Lung (tissue), 12 donors: ENCODE measurements around the gene BDH1. TPM values are rescaled to one million over a fixed set of nuclear protein-coding genes. Genes with fewer than 3 reads are reported as not detected.

ENCODE experiments used
- ATAC-seq: fragments of 200-7000 bp; cut with Tn5 transposase; one replicate; pipeline ENCODE4 v1.9.1; 2020; ENCODE audit warnings: moderate number of reproducible peaks; ENCODE audit not compliant: insufficient read depth, low FRiP score
- DNase-seq, 3 donors: peaks; one replicate each; pipeline ENCODE4 v3.0.0-alpha.2; 2013 to 2017
- H3K27ac ChIP-seq, 2 donors: one replicate each; pipeline ENCODE4 v1.5.1; 2013; ENCODE audit warnings: mild to moderate bottlenecking in 2 of 2, moderate library complexity in 2 of 2, control low read depth in 1 of 2, inconsistent platforms in 1 of 2, low read depth in 1 of 2, low read length in 1 of 2
- H3K27me3 ChIP-seq, 3 donors: one replicate each; pipeline ENCODE4 v1.5.1; 2013; ENCODE audit warnings: low read length in 2 of 3; ENCODE audit not compliant: control insufficient read depth in 3 of 3, insufficient read depth in 3 of 3
- H3K36me3 ChIP-seq, 4 donors: one replicate each; pipeline ENCODE4 v1.5.1; 2013; ENCODE audit warnings: low read length in 4 of 4, mild to moderate bottlenecking in 1 of 4, moderate library complexity in 1 of 4; ENCODE audit not compliant: control insufficient read depth in 4 of 4, insufficient read depth in 4 of 4
- H3K4me1 ChIP-seq, 5 donors: one replicate each; pipeline ENCODE4 v1.5.1; 2013; ENCODE audit warnings: low read length in 5 of 5, mild to moderate bottlenecking in 2 of 5, moderate library complexity in 1 of 5; ENCODE audit not compliant: control insufficient read depth in 5 of 5, insufficient read depth in 5 of 5
- H3K4me3 ChIP-seq: one replicate; pipeline ENCODE4 v1.5.1; 2013; ENCODE audit warnings: mild to moderate bottlenecking, control low read depth, moderate library complexity
- H3K9ac ChIP-seq, 2 donors: one replicate each; pipeline ENCODE4 v1.5.1; 2013; ENCODE audit warnings: low read length in 2 of 2, control low read depth in 1 of 2; ENCODE audit not compliant: insufficient read depth in 1 of 2
- H3K9me3 ChIP-seq, 4 donors: one replicate each; pipeline ENCODE4 v1.5.1; 2013; ENCODE audit warnings: low read length in 3 of 4, mild to moderate bottlenecking in 1 of 4, moderate library complexity in 1 of 4; ENCODE audit not compliant: control insufficient read depth in 4 of 4, insufficient read depth in 3 of 4
- WGBS, 2 donors: extraction: QIAGEN DNeasy Blood & Tissue Kit; methylation state at CpG; one replicate each; pipeline ENCODE4 v1.1.7; 2013; 5-methylcytosine and 5-hydroxymethylcytosine counted together
- polyA plus RNA-seq, 2 donors: library from polyadenylated mRNA; stranded (reverse); fragments of 200-250 nt; gene quantifications; one replicate each; pipeline ENCODE4 v1.2.1, GENCODE V29; 2013
- total RNA-seq, 2 donors: library from RNA; depleted of rRNA in 1 of 2; stranded (reverse); fragments of >200 nt in 1 of 2; gene quantifications; one replicate each; pipeline ENCODE4 v1.2.1, GENCODE V29; 2014 to 2021
- TF ChIP-seq, protein P1 (sequence below): IDR thresholded peaks from 2 replicates; pipeline ENCODE4 v1.5.1; 2012; ENCODE audit warnings: mild to moderate bottlenecking; ENCODE audit errors: control extremely low read depth, extremely low read depth
- donor health status: control.
- donor health status: control.
- donor health status: Bipolar disorder and iron deficiency.
- donor health status: healthy.
- donor health status: DM: yes; HTN: yes; CAD: no.

BDH1 gene
- total and polyA plus RNA-seq, 4 donors: 14.3 to 32.8 (median 17.0) TPM

DNA sequence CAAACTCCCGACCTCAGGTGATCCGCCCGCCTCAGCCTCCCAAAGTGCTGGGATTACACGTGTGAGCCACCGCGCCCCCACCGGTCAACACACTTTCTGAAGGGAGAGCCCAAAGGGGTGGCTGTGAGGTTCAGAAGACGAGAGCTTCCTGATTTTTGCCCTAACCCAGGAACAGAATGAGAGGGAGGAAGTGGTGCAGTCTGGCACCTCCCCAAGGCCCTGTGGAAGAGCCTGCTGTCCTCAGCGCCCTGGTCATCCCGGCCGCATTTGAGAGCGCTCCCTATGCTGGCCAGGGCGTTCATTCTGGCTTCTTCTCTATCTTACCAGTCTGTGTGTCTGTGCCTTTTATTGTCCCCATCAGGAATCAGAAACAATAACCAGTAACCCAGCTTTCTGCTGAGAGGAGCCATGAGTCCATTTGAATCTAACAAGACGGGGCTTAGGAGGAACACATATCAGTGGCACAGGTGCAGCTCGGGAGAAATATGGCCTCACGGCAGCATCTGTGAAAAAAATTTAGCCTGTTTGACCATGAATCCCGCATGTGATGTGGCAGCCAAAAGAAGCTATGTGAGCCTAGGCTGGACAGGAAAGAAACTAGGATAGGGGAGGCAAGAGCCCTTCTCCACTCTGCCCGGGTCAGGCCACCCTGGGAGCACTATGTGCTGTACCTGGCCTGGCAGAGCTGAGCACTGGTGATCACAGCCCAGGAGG, 12.9 kb downstream of the BDH1 start:
- no peak overlapping the region for H3K4me3 ChIP-seq
- H3K27me3 ChIP-seq: no peaks in the 10 kb centered on the region
- no peak overlapping the region for H3K9ac ChIP-seq
- WGBS, 2 donors: 58 to 81% methylated on average over 18 of the region's 18 CpGs
- no peak overlapping the region for H3K27ac ChIP-seq
- ATAC-seq (no peak), DNase-seq (no peak)
- no peaks in the 10 kb centered on the region for H3K9me3 ChIP-seq
- peaks cover 0 to 17% (median 4%) of the 10 kb centered on the region in 5 donors for H3K4me1 ChIP-seq
- TF ChIP-seq, protein P1, sequence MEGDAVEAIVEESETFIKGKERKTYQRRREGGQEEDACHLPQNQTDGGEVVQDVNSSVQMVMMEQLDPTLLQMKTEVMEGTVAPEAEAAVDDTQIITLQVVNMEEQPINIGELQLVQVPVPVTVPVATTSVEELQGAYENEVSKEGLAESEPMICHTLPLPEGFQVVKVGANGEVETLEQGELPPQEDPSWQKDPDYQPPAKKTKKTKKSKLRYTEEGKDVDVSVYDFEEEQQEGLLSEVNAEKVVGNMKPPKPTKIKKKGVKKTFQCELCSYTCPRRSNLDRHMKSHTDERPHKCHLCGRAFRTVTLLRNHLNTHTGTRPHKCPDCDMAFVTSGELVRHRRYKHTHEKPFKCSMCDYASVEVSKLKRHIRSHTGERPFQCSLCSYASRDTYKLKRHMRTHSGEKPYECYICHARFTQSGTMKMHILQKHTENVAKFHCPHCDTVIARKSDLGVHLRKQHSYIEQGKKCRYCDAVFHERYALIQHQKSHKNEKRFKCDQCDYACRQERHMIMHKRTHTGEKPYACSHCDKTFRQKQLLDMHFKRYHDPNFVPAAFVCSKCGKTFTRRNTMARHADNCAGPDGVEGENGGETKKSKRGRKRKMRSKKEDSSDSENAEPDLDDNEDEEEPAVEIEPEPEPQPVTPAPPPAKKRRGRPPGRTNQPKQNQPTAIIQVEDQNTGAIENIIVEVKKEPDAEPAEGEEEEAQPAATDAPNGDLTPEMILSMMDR: no peak
- H3K36me3 ChIP-seq: no peaks in the 10 kb centered on the region

DNA sequence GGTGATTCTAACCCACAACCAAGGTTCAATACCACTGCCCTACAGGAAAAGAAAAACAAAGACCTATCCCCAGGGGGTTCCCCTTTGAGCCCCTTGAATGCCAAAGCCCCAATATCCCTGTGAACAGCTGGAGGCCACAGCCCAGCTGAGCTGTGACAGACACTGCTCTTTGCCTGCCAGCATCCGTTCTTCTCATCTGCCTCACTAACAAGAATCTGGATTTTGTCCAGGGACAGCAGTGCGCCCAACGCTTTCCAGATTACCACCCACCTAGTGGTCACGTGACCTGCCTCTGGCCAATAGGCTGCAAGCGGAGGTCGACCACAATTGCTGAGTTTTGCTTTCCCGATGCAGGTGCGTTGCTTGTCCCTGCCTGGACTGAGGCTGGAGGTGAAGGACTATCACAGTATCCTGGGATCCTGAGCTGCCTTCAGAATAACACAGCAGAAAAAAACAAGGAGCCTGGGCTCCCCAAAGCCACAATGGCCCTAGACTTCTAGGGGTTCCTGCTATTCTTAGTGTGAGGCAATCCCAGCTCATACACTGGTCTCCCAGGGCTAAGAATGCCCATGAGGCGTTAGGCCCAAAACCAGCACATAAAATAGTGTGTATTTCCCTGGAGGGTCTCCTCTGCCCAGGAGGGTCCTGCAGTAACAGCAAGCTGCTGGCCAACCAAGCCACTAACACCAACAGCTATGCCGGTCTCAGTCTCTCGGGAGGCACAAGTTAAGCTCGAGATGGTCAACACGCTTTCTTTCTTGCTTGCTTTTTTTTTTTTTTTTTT, 13.8 kb downstream of the BDH1 start:
- Histone ChIP-seq H3K4me1 (peaks cover 0 to 14% (median 4%) of the 10 kb centered on the region in 5 donors), H3K9ac (no peak overlapping the region), H3K36me3 (no peaks in the 10 kb centered on the region), H3K27ac (no peak overlapping the region), H3K27me3 (no peaks in the 10 kb centered on the region), H3K4me3 (no peak overlapping the region), H3K9me3 (no peaks in the 10 kb centered on the region)
- peak; percentile 88 to 94 (median 92) for DNase-seq
- ATAC-seq: no peak
- TF ChIP-seq, protein P1: no peak
- 75 to 80% methylated on average over 13 of the region's 13 CpGs for WGBS, 2 donors

DNA sequence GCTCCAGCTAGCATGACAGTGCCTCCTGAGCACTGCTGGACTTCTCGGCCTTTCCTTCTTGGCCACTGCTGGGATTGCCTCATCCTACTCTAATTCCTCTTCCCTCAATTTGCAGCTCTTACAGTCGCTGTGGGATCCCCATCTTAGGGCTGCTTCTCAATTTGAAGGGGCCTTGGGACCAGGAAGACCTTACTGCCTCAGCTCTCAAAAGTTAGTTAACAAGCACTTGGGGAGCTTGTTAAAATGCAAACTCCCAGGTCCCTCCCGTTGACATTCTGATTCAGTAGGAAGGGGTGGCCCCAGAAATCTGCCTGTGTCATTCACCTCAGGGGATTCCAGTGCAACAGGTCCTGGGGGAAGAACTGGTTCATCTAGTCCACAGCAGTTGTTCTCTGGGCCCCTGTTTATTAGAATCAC, 14.8 kb downstream of the BDH1 start:
- Histone ChIP-seq H3K9me3 (no peaks in the 10 kb centered on the region), H3K4me1 (peaks cover 0 to 14% (median 4%) of the 10 kb centered on the region in 5 donors), H3K4me3 (no peak overlapping the region), H3K27me3 (no peaks in the 10 kb centered on the region), H3K9ac (no peak overlapping the region), H3K27ac (no peak overlapping the region), H3K36me3 (no peaks in the 10 kb centered on the region)
- DNase-seq (peak in 2 of 3 donors; percentile 36 to 49), ATAC-seq (no peak)
- TF ChIP-seq, protein P1: no peak
- WGBS, 2 donors: 36 to 52% methylated on average over 3 of the region's 3 CpGs
